ENCODE results near the gene FKBP9.
"Not testable (repeated sequence)": the region's sequence is repeated elsewhere in the genome, so short reads cannot be mapped to it uniquely, and the experiment has no call there.

The FKBP9 gene

GRCh38 chr7:32957326-32958045 lies at the start of gene FKBP9:
Gene FKBP9 (plus strand): TSS chr7:32957440. CDS start chr7:32957574, 134 bp downstream.
- no peak for TF ChIP-seq CTCF (IDR thresholded peaks at IDR 0.05; ENCODE audit: low read depth, low read length, missing control alignments)
- DNase-seq (ENCODE audit: low read depth), result no peak
- peak within 1 kb of the TSS; percentile 69 for H3K4me3 ChIP-seq (ENCODE audit: low read depth, low read length)

GRCh38 chr7:32910195-32910594 lies 47.0 kb upstream of the FKBP9 start:
- no peak for TF ChIP-seq CTCF (IDR thresholded peaks at IDR 0.05; ENCODE audit: low read depth, low read length, missing control alignments)
- H3K4me3 ChIP-seq (ENCODE audit: low read depth, low read length), result no peak overlapping the region
- no peak for DNase-seq (ENCODE audit: low read depth)

GRCh38 chr7:32914184-32914583 lies 43.1 kb upstream of the FKBP9 start:
- TF ChIP-seq CTCF (IDR thresholded peaks at IDR 0.05; ENCODE audit: low read depth, low read length, missing control alignments), result peak; percentile 15
- DNase-seq (ENCODE audit: low read depth), result no peak

GRCh38 chr7:32915041-32915536 lies 42.2 kb upstream of the FKBP9 start:
- TF ChIP-seq CTCF (IDR thresholded peaks at IDR 0.05; ENCODE audit: low read depth, low read length, missing control alignments), result no peak
- H3K4me3 ChIP-seq (ENCODE audit: low read depth, low read length), result no peak overlapping the region
- no peak for DNase-seq (ENCODE audit: low read depth)

More at GRCh38 chr7:32914184-32914583, 43.1 kb upstream of the FKBP9 start:
- no peak overlapping the region for H3K4me3 ChIP-seq (ENCODE audit: low read depth, low read length)

GRCh38 chr7:32916006-32916405 lies 41.2 kb upstream of the FKBP9 start:
- H3K4me3 ChIP-seq (ENCODE audit: low read depth, low read length), result no peak overlapping the region
- no peak for DNase-seq (ENCODE audit: low read depth)
- TF ChIP-seq CTCF (IDR thresholded peaks at IDR 0.05; ENCODE audit: low read depth, low read length, missing control alignments), result no peak

GRCh38 chr7:32916994-32917393 lies 40.2 kb upstream of the FKBP9 start:
- H3K4me3 ChIP-seq (ENCODE audit: low read depth, low read length); DNase-seq (ENCODE audit: low read depth): not testable (repeated sequence)

- H3K4me3 ChIP-seq (ENCODE audit: low read depth, low read length), result no peak overlapping the region
- TF ChIP-seq CTCF (IDR thresholded peaks at IDR 0.05; ENCODE audit: low read depth, low read length, missing control alignments), result no peak
- DNase-seq (ENCODE audit: low read depth), result no peak
These were observed 35.3 kb upstream of the FKBP9 start for GRCh38 chr7:32921896-32922295.

All from GM12864 (cell line).